HepG2 (cell line): ENCODE results near the gene TBC1D1. TPM values are rescaled to one million over a fixed set of nuclear protein-coding genes. Genes with fewer than 3 reads are reported as not detected.

Experiments used
- ATAC-seq: fragments of 200-7000 bp; cut with Tn5 transposase; 3 replicates; pipeline ENCODE4 v1.9.1; 2020; ENCODE audit warnings: mild to moderate bottlenecking, moderate library complexity
- BruUV-seq: library from RNA; stranded (reverse); fragments of 400-500 nt; replicated peaks from 2 replicates; lab custom pipeline; 2021; lab: Mats Ljungman, UMichigan
- CTCF ChIA-PET: fragments of 300-600 bp; formaldehyde crosslinking; extraction: SDS; loops from one replicate; lab custom pipeline; 2021; ENCODE audit warnings: low total read pairs, inconsistent platforms, low intra/inter-chr PET ratio; lab: Yijun Ruan, JAX
- POLR2A ChIA-PET: fragments of 350-600 bp; sonication (Branson Sonifier 250); formaldehyde crosslinking; loops from one replicate; lab custom pipeline; 2020; ENCODE audit warnings: antibody characterized with exemption, inconsistent platforms; lab: Yijun Ruan, JAX
- DNase-seq: peaks from one replicate; pipeline ENCODE4 v3.0.0-alpha.2; 2015; ENCODE audit warnings: low spot score
- FAIRE-seq: peaks from 3 replicates; lab custom pipeline; 2011; peaks lifted over from hg19 to GRCh38; lab: Jason Lieb, UNC
- H2AFZ ChIP-seq: one replicate; pipeline ENCODE4 v1.6.1; 2011; ENCODE audit warnings: low read length, inconsistent platforms
- H3K27ac ChIP-seq: fragments of 300-600 bp; 3 replicates; pipeline ENCODE4 v1.8.0; 2011; ENCODE audit warnings: mixed run types, mild to moderate bottlenecking, mixed read lengths, low read length, inconsistent platforms; ENCODE audit not compliant: insufficient read depth; ENCODE audit errors: extremely low read length
- H3K27me3 ChIP-seq, 2 experiments: fragments of 200-600 bp in 1 of 2; 2 replicates in 1 of 2; 3 replicates in 1 of 2; pipeline versions ENCODE4 v1.6.0 to v1.8.0; 2011; ENCODE audit warnings: low read length in 2 of 2, mild to moderate bottlenecking in 2 of 2, moderate library complexity in 2 of 2, inconsistent platforms in 1 of 2; ENCODE audit not compliant: insufficient read depth in 2 of 2, control insufficient read depth in 1 of 2
- H3K36me3 ChIP-seq, 2 experiments: fragments of 200-600 bp in 1 of 2; replicated peaks in 1 of 2; 2 replicates in 1 of 2; 3 replicates in 1 of 2; pipeline versions ENCODE4 v1.5.1 to v1.8.0; 2011; ENCODE audit warnings: low read length in 2 of 2, inconsistent platforms in 1 of 2; ENCODE audit not compliant: insufficient read depth in 2 of 2, control insufficient read depth in 1 of 2
- H3K4me1 ChIP-seq: 2 replicates; pipeline ENCODE4 v1.5.1; 2012; ENCODE audit warnings: low read length, inconsistent platforms; ENCODE audit not compliant: insufficient read depth
- H3K4me2 ChIP-seq: 2 replicates; pipeline ENCODE4 v1.6.0; 2011; ENCODE audit warnings: low read depth, low read length, inconsistent platforms
- H3K4me3 ChIP-seq, 3 experiments: fragments of 200-600 bp in 1 of 3; sonication (generic), shearing (Covaris generic) in 1 of 3; replicated peaks in 1 of 3; 2 replicates each; pipeline ENCODE4 v1.5.1; 2011 to 2016; ENCODE audit warnings: low read length in 3 of 3, inconsistent platforms in 2 of 3, low read depth in 2 of 3, mild to moderate bottlenecking in 2 of 3, control low read depth in 1 of 3, mixed read lengths in 1 of 3; ENCODE audit not compliant: insufficient read depth in 1 of 3
- H3K79me2 ChIP-seq: one replicate; pipeline ENCODE4 v1.6.1; 2011; ENCODE audit warnings: low read length, inconsistent platforms; ENCODE audit not compliant: insufficient read depth
- H3K9ac ChIP-seq: 2 replicates; pipeline ENCODE4 v1.6.0; 2011; ENCODE audit warnings: mild to moderate bottlenecking, low read depth, low read length, inconsistent platforms; ENCODE audit not compliant: insufficient read depth
- H3K9me3 ChIP-seq: 2 replicates; pipeline ENCODE4 v1.5.1; 2012; ENCODE audit warnings: mild to moderate bottlenecking, low read length
- H4K20me1 ChIP-seq: 2 replicates; pipeline ENCODE4 v1.6.0; 2011; ENCODE audit warnings: inconsistent platforms, mild to moderate bottlenecking, low read length, moderate library complexity; ENCODE audit not compliant: insufficient read depth
- GTF2F1 ChIP-seq: fragments of 150-350 bp; IDR thresholded peaks from 2 replicates; pipeline ENCODE4 v1.6.1; 2014; ENCODE audit warnings: low read length
- HNRNPLL ChIP-seq: fragments of 200-400 bp; formaldehyde crosslinking; IDR thresholded peaks from 2 replicates; pipeline ENCODE4 v1.6.1; 2017; ENCODE audit warnings: mild to moderate bottlenecking, low read depth, low read length; ENCODE audit not compliant: poor library complexity, severe bottlenecking
- KAT8 ChIP-seq: IDR thresholded peaks from 2 replicates; pipeline ENCODE4 v1.6.1; 2016; ENCODE audit warnings: missing genetic modification reagents, missing compliant biosample characterization
- KDM6A ChIP-seq: IDR thresholded peaks from 2 replicates; pipeline ENCODE4 v1.6.1; 2016; ENCODE audit warnings: low read depth
- KMT2A ChIP-seq: sonication (generic); formaldehyde crosslinking; IDR thresholded peaks from 2 replicates; pipeline ENCODE4 v1.4.0; 2020; ENCODE audit warnings: missing genetic modification reagents
- MZF1 ChIP-seq: sonication (generic); formaldehyde crosslinking; IDR thresholded peaks from 2 replicates; pipeline ENCODE4 v1.8.1; 2023; ENCODE audit warnings: mild to moderate bottlenecking, missing genetic modification reagents, borderline replicate concordance
- PAWR ChIP-seq: sonication (generic); formaldehyde crosslinking; IDR thresholded peaks from 2 replicates; pipeline ENCODE4 v1.4.0; 2020; ENCODE audit warnings: missing genetic modification reagents, mild to moderate bottlenecking, borderline replicate concordance
- SP5 ChIP-seq: IDR thresholded peaks from 2 replicates; pipeline ENCODE4 v1.6.1; 2016; ENCODE audit warnings: low read depth, borderline replicate concordance
- TCF12 ChIP-seq, 2 experiments: fragments of 450-650 bp in 1 of 2; sonication (generic) in 1 of 2; formaldehyde crosslinking in 1 of 2; IDR thresholded peaks; 2 replicates each; pipeline versions ENCODE4 v1.6.1 to v1.8.0; 2017 to 2022; ENCODE audit warnings: antibody characterized with exemption in 1 of 2, mild to moderate bottlenecking in 1 of 2, missing genetic modification reagents in 1 of 2, moderate library complexity in 1 of 2
- XBP1 ChIP-seq: sonication (generic); formaldehyde crosslinking; IDR thresholded peaks from 2 replicates; pipeline ENCODE4 v1.5.0; 2020; ENCODE audit warnings: missing genetic modification reagents
- ZBTB10 ChIP-seq: sonication (generic); formaldehyde crosslinking; IDR thresholded peaks from 2 replicates; pipeline ENCODE4 v1.4.0; 2020; ENCODE audit warnings: missing genetic modification reagents, borderline replicate concordance
- ZBTB20 ChIP-seq: sonication (generic); formaldehyde crosslinking; IDR thresholded peaks from 2 replicates; pipeline ENCODE4 v1.8.1; 2023; ENCODE audit warnings: missing genetic modification reagents, low read depth, mild to moderate bottlenecking, borderline replicate concordance
- ZNF18 ChIP-seq: sonication (generic); formaldehyde crosslinking; IDR thresholded peaks from 2 replicates; pipeline ENCODE4 v1.8.0; 2022; ENCODE audit warnings: mild to moderate bottlenecking, missing genetic modification reagents; ENCODE audit not compliant: insufficient replicate concordance
- ZNF333 ChIP-seq: sonication (generic); formaldehyde crosslinking; IDR thresholded peaks from 2 replicates; pipeline ENCODE4 v1.4.0; 2020; ENCODE audit warnings: mild to moderate bottlenecking, missing genetic modification reagents, borderline replicate concordance
- ZNF446 ChIP-seq: sonication (generic); formaldehyde crosslinking; IDR thresholded peaks from 2 replicates; pipeline ENCODE4 v1.5.0; 2020; ENCODE audit warnings: mild to moderate bottlenecking, missing genetic modification reagents
- ZNF574 ChIP-seq: sonication (generic); formaldehyde crosslinking; IDR thresholded peaks from 2 replicates; pipeline ENCODE4 v1.4.0; 2020; ENCODE audit warnings: missing genetic modification reagents
- ZNF674 ChIP-seq: sonication (generic); formaldehyde crosslinking; IDR thresholded peaks from 2 replicates; pipeline ENCODE4 v1.5.0; 2020; ENCODE audit warnings: low read depth, mild to moderate bottlenecking, missing genetic modification reagents
- ZNF777 ChIP-seq: sonication (generic); formaldehyde crosslinking; IDR thresholded peaks from 2 replicates; pipeline ENCODE4 v1.4.0; 2020; ENCODE audit warnings: missing genetic modification reagents
- WGBS: methylation state at CpG from one replicate; pipeline ENCODE4 v1.1.6; 2017; ENCODE audit warnings: low lambda C conversion rate; 5-methylcytosine and 5-hydroxymethylcytosine counted together
- in situ Hi-C: cut with HindIII; loops from 2 replicates; pipeline ENCODE4 v1.10.0; 2017; ENCODE audit warnings: low pct_unique_long_range_greater_than_20kb; ENCODE audit not compliant: extremely low pct_ligation_motif_present
- intact Hi-C: fragments of 100-400 bp; cut with micrococcal nuclease; formaldehyde crosslinking; loops from one replicate; pipeline ENCODE4 v1.10.0; 2022; ENCODE audit not compliant: unreplicated experiment
- polyA plus RNA-seq, 8 experiments: library from polyadenylated mRNA; depleted of rRNA in 3 of 8; stranded (reverse) in 7 of 8; unstranded in 1 of 8; fragments of >200 nt; fragmentation: Illumina TruSeq in 4 of 8; extraction: Trizol in 4 of 8; gene quantifications; 2 replicates each; pipeline versions ENCODE4 v1.2.1 to v1.2.3, GENCODE V29; 2011 to 2016; ENCODE audit warnings: low read depth in 4 of 8, missing spikeins in 1 of 8, mixed read lengths in 1 of 8; ENCODE audit not compliant: insufficient read depth in 1 of 8
- total RNA-seq, 5 experiments: library from RNA; depleted of rRNA; stranded (reverse); fragments of >200 nt; fragmentation: Illumina TruSeq; extraction: Trizol; gene quantifications; 2 replicates each; pipeline ENCODE4 v1.2.3, GENCODE V29; 2016; ENCODE audit warnings: low read depth in 1 of 5

TBC1D1 gene
- total and polyA plus RNA-seq, 2 of the 13 experiments (the other 11 are each of a cell fraction or from before 2014, with no cell fraction given) = 37.3 to 62.8 TPM

GRCh38 chr4:37872310-37872988, 18.4 kb upstream of the TBC1D1 start:
- no peak overlapping the region for H3K4me2 ChIP-seq
- no peaks in the 10 kb centered on the region for H3K36me3 ChIP-seq
- H3K9me3 ChIP-seq = no peaks in the 10 kb centered on the region
- H3K27me3 ChIP-seq = no peaks in the 10 kb centered on the region; a peak in 1 of 5 replicates
- POLR2A ChIA-PET = no interaction called here
- H3K4me3 ChIP-seq = no peak overlapping the region
- no TSS peak for BruUV-seq
- no peak for FAIRE-seq
- no peak overlapping the region for H3K9ac ChIP-seq
- in situ Hi-C loops (no loop called here), intact Hi-C loops (no loop called here)
- DNase-seq = no peak
- CTCF ChIA-PET = no interaction called here
- no peaks in the 10 kb centered on the region for H4K20me1 ChIP-seq
- no peak overlapping the region for H3K27ac ChIP-seq
- no peak for TF ChIP-seq KDM6A (CRISPR knock-in tag)
- TF ChIP-seq TCF12 (IDR thresholded peaks at IDR 0.05) = no peak
- no peak for TF ChIP-seq TCF12 (CRISPR knock-in tag; IDR thresholded peaks at IDR 0.05)
- no peak for TF ChIP-seq SP5
- no peak for TF ChIP-seq MZF1
- no peak for TF ChIP-seq ZBTB10 (CRISPR knock-in tag)
- no peak for TF ChIP-seq ZNF18 (CRISPR knock-in tag)
- TF ChIP-seq ZNF674 = no peak
- TF ChIP-seq ZNF777 (CRISPR knock-in tag) = no peak
- TF ChIP-seq KMT2A (CRISPR knock-in tag) = no peak
- no peak for TF ChIP-seq ZNF446 (CRISPR knock-in tag)
- no peak for TF ChIP-seq PAWR
- TF ChIP-seq XBP1 = no peak
- TF ChIP-seq ZBTB20 = no peak
- TF ChIP-seq GTF2F1 = no peak
- no peak for TF ChIP-seq HNRNPLL
- TF ChIP-seq ZNF574 = no peak
- no peak for TF ChIP-seq KAT8 (CRISPR knock-in tag)
- TF ChIP-seq ZNF333 (CRISPR knock-in tag) = no peak
- no peaks in the 10 kb centered on the region for H3K79me2 ChIP-seq
- peaks cover 13% of the 10 kb centered on the region for H3K4me1 ChIP-seq
- WGBS = 64% methylated on average over 1 of the region's 1 CpG
- no peak for ATAC-seq
- H2AFZ ChIP-seq = no peak overlapping the region
